CD4-positive, alpha-beta T cell treated with Interleukin-6 at 100 ng/mL for 8 hours (primary cell): ENCODE results near the gene IRX4.
A peak's percentile ranks its signal among the peaks of the same experiment; 100 is the strongest.
"Not testable (repeated sequence)": the region's sequence is repeated elsewhere in the genome, so short reads cannot be mapped to it uniquely, and the experiment has no call there.

Source experiments
- DNase-seq: peaks from one replicate; pipeline ENCODE4 v3.0.0-alpha.2; 2020; ENCODE audit warnings: mixed read lengths, low spot score

The IRX4 gene

DNA sequence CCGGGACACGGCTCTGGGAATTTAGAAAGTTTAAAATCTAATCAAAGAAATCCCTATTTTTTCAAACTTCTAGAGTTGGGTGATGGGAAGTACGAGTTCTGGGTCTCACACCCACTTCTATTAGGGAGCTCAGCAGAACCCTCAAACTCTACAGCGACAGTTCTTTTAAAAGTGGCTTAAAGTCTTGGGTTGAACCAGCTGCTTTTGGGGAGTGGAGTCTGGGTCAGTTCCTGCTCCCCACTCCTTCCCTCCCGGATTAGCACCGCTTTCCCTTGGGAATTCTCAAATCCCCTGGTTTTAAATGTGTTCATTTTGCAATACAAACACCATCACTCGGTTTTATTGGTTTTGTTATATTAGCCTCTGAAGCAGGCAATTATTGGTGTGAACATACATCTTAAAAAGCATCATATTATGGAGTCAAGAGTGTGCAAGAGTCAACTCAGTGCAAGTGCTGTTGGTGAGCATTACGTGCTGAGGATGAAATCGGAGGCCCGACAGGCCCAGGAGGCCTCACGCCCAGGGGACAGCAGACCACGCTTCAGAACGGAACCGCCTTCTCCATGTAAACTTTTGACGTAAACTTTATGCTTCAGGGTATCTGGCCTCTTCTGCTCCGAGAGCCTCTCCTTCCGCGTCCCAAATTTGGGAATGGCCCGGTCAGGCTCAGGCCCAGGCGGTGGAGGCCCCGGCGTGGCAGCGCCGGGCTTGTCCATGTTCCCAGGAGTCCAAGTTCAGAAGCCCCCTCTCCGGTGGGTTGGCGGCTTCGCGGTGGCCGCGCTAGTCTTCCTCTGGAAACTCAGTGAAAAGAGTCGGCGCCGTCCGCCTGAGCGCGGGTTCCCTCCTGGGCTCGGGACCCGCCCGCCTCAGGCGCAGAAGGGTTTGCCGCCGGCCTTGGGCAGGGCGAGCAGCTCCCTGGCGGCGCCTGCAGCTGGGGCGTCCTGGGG lies 5.3 kb downstream of the IRX4 start:
- DNase-seq, result no peak

GRCh38 chr5:1876660-1877064 lies 6.1 kb downstream of the IRX4 start:
- DNase-seq, result no peak

- no peak for DNase-seq
Measured at GRCh38 chr5:1875843-1876659, 6.7 kb downstream of the IRX4 start.

DNA sequence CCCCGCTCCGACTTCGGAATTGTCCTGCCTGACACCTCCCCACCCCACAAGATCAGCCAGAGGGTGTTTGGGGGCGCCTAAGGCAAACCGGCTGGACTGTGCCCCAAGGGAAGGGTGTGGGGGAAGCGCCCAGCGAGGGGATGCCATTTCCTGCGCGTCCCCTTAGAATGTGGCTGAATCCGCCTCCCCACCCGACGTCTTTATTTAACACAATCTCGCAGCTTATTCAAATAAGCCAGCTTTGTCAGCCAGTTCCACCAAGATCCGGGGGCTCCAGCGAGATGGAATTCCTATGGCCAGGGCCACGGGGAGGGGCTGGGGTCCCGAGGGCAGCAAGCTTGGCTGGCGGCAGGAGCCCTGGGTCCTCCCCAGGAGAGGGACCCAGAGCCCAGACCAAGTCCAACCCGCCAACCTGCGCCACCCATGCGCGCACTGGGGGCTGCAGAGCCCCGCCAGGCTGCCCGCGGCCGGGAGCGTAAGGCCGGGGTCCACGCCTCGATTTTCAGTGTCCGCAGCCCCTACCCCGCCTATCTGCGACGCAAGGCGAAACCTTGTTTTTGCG lies 7.4 kb downstream of the IRX4 start:
- no peak for DNase-seq

- no peak for DNase-seq
Measured at GRCh38 chr5:1874771-1875220, 7.9 kb downstream of the IRX4 start.

DNA sequence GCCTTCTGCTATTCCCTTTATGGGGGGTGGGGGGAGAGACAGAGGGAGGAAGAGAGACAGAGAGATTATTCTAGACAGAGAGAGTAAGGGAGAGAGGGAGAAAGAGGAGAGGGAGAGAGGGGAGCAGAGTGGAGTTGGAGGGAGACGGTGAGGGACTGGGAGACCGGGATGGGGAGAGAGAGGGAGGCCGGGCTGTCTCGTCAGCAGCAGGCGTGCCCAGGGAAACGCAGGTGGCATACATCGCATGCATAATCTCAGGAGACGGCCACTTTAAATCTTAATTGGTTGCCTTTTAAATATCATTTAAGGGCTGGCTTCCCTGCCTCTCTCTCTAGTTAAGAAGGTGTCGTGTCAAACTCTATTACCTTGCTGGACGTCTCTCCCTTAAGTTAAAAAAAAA lies 8.4 kb downstream of the IRX4 start:
- no peak for DNase-seq

DNA sequence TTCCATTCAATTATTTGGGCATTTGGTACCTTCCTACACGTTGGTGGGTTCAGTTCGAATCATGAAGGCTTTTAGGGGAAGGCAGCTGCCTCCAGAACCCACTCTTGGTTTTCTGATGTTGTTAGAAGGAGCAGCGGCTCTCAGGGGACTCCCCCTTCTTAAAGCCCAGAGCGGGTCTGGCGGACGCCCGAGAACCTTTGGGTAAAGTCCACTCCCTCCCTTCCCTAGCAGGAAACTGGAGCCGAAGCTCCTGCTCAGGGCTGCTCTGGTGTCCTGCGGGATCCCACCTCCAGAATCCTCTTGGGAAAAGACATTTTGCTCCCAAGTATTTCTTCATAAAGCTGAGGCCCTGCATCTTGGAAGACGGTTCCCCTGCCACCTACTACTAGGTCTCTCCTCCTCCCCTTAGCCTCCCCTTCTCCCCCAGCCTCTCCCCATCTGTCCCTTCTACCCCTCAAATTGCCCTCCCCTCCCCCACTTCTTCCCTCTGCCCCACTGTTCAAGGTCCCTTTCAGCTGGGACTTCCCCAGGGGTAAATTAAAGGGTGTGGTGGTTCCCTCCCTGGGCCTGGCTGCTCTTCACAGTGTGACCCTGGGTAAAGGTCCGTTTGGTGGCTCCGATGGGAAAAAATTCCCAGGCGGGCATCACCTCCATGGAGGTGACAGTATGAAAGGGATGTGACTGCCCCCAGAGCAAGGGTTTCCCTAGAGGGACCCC lies 9.3 kb downstream of the IRX4 start:
- DNase-seq, result no peak

GRCh38 chr5:1871441-1871840 lies 11.3 kb downstream of the IRX4 start:
- no peak for DNase-seq

GRCh38 chr5:1870435-1871272 lies 12.1 kb downstream of the IRX4 start:
- not testable (repeated sequence) for DNase-seq

DNA sequence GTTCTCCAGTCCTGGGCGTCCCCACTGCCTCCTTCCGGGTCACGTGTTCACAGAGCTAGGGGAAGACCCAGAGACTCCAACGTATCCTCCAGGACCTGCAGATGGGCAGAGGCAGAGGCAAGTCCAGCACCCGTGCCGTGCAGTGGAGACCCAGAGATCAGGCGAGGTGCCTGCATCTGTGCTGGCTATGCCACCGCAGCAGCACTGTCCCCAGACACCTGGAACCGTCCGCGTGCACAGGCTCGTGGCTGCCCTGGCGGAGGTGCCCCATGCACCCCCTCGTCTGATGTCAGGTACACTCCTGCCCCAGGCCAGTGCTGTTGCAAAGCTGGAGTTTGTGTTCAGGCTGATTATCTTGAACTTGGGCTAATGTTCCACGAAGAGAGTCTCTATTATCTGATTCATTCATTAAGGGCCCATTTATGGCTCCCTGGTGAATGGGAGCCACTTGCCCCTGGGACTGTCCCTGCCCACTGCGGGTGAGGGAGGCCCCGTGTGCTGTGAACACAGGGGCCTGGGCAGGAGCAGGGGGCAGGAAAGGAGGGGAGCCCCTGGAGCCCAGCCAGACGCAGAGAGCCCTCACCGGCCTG lies 13.7 kb downstream of the IRX4 start:
- no peak for DNase-seq

DNA sequence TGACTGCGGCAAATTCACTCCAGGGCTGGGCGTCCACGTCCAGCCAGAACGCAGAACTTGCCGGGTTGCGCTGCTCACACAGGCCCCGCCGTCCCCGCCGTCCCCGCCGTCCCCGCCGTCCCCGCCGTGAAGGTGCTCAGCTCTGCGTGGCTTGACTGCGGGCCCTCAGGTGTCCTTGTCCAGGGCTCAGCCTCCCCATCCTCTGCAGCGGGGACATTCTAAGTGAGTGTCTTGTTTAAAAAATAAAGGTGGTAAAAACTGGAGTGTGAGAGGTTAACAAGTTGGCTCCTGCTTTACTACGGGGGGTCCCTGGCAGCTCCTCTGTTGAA lies 14.9 kb downstream of the IRX4 start:
- DNase-seq, result no peak

GRCh38 chr5:1867114-1867814 lies 15.5 kb downstream of the IRX4 start:
- DNase-seq, result peak; percentile 10

- DNase-seq, result no peak
Measured at GRCh38 chr5:1865948-1866347, 16.8 kb downstream of the IRX4 start.

DNA sequence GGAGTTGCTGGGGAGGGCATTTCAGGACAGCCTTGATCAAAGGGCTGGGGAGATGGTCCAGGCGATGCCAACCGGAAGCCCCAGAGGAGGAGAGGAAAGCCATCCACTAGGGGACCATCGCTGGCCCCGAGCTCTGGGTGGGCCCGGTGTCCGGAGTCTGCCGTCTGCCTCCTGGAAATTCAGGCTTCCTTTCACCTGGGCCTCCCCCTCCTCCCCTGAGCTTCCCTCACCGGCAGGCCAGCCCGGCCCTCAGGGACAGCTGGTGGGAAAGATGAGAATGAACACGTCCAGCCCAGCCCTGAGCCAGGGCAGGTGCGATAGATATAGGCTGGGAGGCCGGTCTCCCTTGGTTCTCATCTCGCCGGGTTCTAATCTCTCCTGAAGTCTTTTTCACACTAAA lies 17.2 kb downstream of the IRX4 start:
- DNase-seq, result no peak

DNA sequence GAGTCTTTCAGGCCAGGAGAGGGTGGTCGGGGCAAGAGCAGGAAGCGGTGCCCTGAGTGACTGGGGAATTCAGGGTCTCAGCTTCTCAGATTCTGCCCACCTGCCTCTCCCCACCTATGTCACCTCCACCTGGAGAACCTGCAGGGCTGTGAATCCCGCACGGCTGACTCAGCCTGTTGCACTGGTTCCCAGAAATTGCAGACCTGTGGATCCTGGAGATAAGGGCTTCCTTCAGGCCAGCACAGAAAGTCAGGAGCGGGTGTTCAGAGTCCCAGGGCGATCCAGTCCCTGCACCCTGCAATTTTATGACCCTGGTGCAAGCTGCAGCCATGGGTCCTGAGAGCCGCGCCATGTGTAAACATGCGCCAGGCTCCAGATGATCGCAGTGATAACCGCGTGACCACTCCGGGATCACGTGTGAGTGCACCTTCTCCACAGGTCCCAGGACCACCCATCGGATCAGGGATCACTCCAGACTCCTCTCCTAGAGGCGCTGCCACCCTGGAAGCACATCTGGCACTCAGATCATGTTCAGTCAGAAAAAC lies 17.8 kb downstream of the IRX4 start:
- DNase-seq, result no peak

- no peak for DNase-seq
Measured at GRCh38 chr5:1860949-1861348, 21.8 kb downstream of the IRX4 start.

GRCh38 chr5:1860021-1860610 lies 22.6 kb downstream of the IRX4 start:
- no peak for DNase-seq

DNA sequence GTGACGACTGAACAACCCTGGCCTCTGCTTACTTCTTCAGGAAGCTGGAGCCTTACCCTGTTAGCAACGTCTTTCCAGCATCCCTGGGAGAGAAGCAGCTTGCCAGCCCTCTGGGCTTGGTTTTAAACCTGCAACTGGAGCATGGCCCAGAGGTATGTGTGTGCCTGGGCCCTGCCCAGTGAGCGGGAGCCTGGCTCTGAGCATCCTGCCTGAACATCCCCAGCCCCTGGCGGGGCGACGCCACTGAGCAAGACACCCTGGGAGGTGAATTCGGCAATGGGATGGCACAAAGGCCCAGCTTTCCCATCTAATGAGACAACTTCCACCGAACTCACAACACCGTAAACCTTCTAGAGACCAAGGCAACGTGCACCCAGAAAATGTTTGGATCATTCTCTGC lies 23.6 kb downstream of the IRX4 start:
- DNase-seq, result no peak

- DNase-seq, result no peak
Measured at GRCh38 chr5:1858436-1858835, 24.3 kb downstream of the IRX4 start.

- DNase-seq, result no peak
Measured at GRCh38 chr5:1857256-1857600, 25.5 kb downstream of the IRX4 start.
